GM21423 (cell line): Measurements from ENCODE around the gene MBTPS2.
A peak's percentile ranks its signal among the peaks of the same experiment; 100 is the strongest.
"Not testable (repeated sequence)": the region's sequence is repeated elsewhere in the genome, so short reads cannot be mapped to it uniquely, and the experiment has no call there.

Experiments used
- ATAC-seq: cut with Tn5 transposase; IDR thresholded peaks from one replicate; pipeline ENCODE4 v1.9.1; 2021; ENCODE audit warnings: mild to moderate bottlenecking, moderate library complexity; ENCODE audit not compliant: unreplicated experiment

Gene MBTPS2

GRCh38 chrX:21839334-21840192, at the start of gene MBTPS2:
Gene MBTPS2, plus strand, starts transcription at chrX:21839617. Its CDS starts 118 bp downstream, at chrX:21839735.
- ATAC-seq: peak; percentile 87

- no peak for ATAC-seq
Observed at GRCh38 chrX:21798677-21799219, 40.7 kb upstream of the MBTPS2 start.

- no peak for ATAC-seq
Observed at GRCh38 chrX:21799767-21800166, 39.6 kb upstream of the MBTPS2 start.

- no peak for ATAC-seq
Observed at GRCh38 chrX:21800344-21800770, 39.1 kb upstream of the MBTPS2 start.

- ATAC-seq: no peak
Observed at GRCh38 chrX:21802054-21802670, 37.3 kb upstream of the MBTPS2 start.

GRCh38 chrX:21802839-21803238, 36.6 kb upstream of the MBTPS2 start:
- no peak for ATAC-seq

GRCh38 chrX:21806691-21807090, 32.7 kb upstream of the MBTPS2 start:
- no peak for ATAC-seq

GRCh38 chrX:21811832-21812231, 27.6 kb upstream of the MBTPS2 start:
- no peak for ATAC-seq

GRCh38 chrX:21812628-21813027, 26.8 kb upstream of the MBTPS2 start:
- ATAC-seq: no peak

- no peak for ATAC-seq
Observed at GRCh38 chrX:21813612-21814368, 25.6 kb upstream of the MBTPS2 start.

GRCh38 chrX:21816136-21816535, 23.3 kb upstream of the MBTPS2 start:
- ATAC-seq: no peak

GRCh38 chrX:21820170-21820569, 19.2 kb upstream of the MBTPS2 start:
- ATAC-seq: not testable (repeated sequence)

- ATAC-seq: no peak
Observed at GRCh38 chrX:21821875-21822274, 17.5 kb upstream of the MBTPS2 start.

- no peak for ATAC-seq
Observed at GRCh38 chrX:21831496-21831895, 7.9 kb upstream of the MBTPS2 start.

- ATAC-seq: no peak
Observed at GRCh38 chrX:21837056-21837455, 2.4 kb upstream of the MBTPS2 start.

GRCh38 chrX:21838937-21839333, 482 bp upstream of the MBTPS2 start:
- no peak for ATAC-seq

GRCh38 chrX:21840193-21840545, 752 bp downstream of the MBTPS2 start:
- ATAC-seq: no peak

GRCh38 chrX:21843179-21843578, 3.8 kb downstream of the MBTPS2 start:
- ATAC-seq: no peak

- ATAC-seq: no peak
Observed at GRCh38 chrX:21845096-21845495, 5.7 kb downstream of the MBTPS2 start.

- ATAC-seq: no peak
Observed at GRCh38 chrX:21847342-21847741, 7.9 kb downstream of the MBTPS2 start.

- ATAC-seq: no peak
Observed at GRCh38 chrX:21853578-21853977, 14.2 kb downstream of the MBTPS2 start.
